GM19193 (cell line): ENCODE results near the gene INTU.

ENCODE experiments used
- POLR2A ChIP-seq: IDR thresholded peaks from 4 replicates; pipeline ENCODE4 v1.6.1; 2011; ENCODE audit not compliant: insufficient read depth, insufficient read length; ENCODE audit errors: extremely low read depth

The INTU gene

DNA sequence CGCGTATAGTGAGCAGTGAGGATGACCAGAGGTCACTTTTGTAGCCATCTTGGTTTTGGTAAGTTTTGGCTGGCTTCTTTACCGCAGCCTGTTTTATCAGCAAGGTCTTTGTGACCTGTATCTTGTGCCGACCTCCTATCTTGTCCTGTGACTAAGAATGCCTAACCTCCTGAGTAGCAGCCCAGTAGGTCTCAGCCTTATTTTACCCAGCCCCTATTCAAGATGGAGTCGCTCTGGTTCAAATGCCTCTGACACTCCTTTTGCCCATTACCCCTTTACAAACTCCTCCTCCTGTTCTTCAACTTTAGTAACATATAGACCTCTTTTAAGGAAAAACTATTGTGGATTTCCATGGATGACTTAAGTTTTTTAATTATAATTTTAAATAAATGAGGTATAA is 2.6 kb upstream of the INTU start:
- no peak for TF ChIP-seq POLR2A

DNA sequence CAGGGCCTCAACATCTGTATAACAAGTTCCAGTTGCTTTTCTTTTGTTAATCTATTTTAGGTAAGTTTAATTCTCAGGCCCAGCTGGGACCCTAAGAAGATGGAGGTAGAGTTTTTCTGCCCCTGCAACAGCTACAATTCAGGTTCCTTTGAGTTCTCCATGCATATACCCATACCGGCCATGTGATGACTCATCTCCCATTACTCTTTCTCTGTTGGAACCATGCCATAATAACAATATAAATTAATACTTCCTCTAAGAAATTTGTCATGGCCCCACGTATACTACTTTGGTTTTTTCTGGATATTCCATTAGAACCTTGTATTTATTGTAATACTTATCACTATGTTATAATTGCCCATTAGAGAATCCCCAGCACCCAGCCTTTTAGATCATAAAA is 1.3 kb upstream of the INTU start:
- TF ChIP-seq POLR2A = no peak

- TF ChIP-seq POLR2A = no peak
Measured at GRCh38 chr4:127634181-127634580, 1.4 kb downstream of the INTU start.

GRCh38 chr4:127641524-127641923 is 8.8 kb downstream of the INTU start:
- TF ChIP-seq POLR2A = no peak

GRCh38 chr4:127642169-127642568 is 9.4 kb downstream of the INTU start:
- TF ChIP-seq POLR2A = no peak

- no peak for TF ChIP-seq POLR2A
Measured at GRCh38 chr4:127643791-127644190, 11.0 kb downstream of the INTU start.

GRCh38 chr4:127648061-127648460 is 15.3 kb downstream of the INTU start:
- no peak for TF ChIP-seq POLR2A

DNA sequence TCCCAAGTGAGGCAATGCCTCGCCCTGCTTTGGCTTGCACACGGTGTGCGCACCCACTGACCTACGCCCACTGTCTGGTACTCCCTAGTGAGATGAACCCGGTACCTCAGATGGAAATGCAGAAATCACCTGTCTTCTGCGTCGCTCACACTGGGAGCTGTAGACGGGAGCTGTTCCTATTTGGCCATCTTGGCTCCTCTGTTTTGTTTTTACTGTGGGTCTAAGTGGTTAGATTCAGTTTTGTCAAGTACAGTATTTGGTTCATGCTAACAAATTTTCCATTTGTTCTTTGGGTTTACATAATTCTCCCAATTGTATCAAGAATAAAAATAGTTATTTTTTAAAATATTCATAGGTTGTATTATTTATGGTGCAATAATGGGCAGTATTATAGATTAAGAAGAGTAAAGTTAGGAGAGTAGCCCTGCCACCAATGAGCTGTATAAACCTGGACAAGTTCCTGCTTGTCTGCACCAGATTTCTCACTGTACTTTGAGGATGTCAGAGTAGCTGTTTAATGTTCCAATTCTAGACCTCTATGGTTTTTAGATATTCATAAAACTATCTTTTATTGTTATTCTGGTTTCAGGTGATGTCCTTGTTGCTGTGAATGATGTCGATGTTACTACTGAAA is 23.4 kb downstream of the INTU start:
- TF ChIP-seq POLR2A = no peak

- TF ChIP-seq POLR2A = no peak
Measured at GRCh38 chr4:127660284-127660885, 27.6 kb downstream of the INTU start.

DNA sequence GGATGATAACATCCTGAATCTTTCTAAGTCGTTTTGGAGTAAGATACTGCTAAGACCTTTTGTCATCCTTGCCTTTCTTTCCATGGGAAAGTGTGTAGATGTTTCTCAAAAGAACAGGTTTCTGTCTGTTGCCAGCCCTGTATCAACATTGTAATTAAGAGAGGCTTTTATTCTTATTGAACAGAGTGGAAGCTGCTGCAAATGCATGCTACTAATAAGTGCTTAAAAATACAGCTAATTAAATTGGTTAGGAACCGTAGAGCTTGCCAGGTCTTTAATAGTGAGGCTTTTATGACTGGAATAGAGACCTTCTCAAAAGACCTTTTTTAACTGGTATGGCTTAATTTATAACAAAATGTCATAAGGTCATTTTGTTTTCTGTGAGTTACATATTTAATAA is 34.4 kb downstream of the INTU start:
- TF ChIP-seq POLR2A = no peak

DNA sequence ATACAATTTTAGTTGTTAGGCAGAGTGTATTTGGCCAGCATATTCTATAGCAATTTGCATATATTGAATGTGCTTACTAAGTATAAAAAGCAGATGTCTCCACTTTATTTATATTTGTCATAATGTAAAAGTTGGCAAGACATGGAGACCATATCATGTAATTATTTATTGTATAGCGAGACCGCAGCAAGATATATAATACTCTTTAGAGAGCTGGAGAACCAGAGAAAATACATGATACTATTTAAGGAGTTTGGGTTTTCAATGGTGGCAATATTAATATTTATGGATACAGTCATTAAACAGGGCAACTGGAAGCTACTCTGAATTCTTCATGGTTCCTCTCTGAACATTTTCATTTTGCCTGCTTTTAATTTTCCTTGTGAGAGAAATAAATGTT is 35.0 kb downstream of the INTU start:
- TF ChIP-seq POLR2A = no peak

DNA sequence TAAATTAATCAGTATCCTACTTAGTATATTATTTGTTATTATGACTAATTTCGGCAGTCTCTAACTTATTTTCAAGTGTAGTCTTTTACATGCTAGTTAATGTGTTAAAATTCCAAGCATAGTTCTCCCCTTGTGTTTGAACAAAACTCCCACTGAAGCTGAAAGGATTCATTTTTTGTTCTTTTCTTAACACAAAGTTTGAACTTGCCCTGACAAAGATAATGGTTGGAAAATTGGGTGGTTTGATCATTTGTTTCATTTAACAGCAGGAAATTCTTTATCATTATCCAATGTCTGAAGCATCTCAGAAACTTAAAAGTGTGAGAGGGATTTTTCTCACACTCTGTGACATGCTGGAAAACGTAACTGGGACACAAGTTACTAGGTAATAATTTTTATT is 36.0 kb downstream of the INTU start:
- TF ChIP-seq POLR2A = no peak

DNA sequence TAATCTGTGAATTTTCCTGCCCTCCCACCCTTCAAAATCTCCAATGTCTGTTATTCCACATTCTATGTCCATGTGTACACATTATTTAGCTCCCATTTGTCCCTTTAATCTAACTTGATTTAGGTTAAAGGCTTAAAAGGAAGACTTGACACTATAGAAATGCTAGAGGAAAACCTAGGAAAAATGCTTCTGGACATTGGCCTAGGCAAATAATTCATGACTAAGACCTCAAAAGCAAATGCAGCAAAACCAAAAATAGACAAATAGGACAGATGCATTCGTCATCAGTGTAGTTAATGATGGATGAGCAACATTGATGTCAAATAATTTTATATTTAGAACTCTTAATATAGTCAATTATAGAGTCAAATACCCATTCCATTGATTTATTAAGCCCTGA is 36.9 kb downstream of the INTU start:
- no peak for TF ChIP-seq POLR2A

DNA sequence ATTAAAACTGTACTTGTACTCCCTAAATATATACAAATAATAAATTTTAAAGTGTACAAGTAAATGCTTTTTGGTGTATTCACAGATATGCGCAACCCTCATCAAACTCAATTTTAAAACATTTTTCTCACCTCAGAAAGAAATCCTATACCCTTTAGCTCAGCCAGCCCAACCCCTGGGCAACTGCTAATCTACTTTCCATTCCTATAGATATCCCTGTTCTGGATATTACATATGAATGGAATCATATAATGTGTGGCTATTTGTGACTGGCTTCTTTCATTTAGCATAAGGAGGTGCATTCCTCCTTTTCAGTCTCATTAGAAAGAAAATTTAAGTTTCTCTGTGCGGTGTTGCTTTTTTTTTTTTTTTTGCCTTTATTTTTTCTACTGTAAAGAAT is 39.4 kb downstream of the INTU start:
- TF ChIP-seq POLR2A = no peak

GRCh38 chr4:127685292-127685691 is 52.5 kb downstream of the INTU start:
- TF ChIP-seq POLR2A = no peak

DNA sequence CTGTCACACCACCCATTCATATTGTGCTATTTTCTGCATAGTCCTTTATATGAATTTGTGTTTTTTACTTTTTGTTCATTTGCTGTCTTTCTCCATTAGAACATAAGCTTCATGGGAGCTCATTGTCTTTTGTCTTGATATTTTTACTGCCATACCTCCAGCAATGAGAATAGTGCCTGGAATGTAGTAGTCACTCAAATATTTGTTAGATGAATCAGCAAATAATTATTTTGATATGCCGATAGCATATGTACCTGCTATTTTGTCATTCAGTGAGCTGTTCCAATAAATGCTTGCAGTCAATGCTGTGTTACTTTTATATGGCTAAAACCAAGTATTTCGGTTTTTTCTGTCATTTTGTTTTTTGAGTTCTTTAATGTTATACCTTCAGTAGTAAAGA is 53.9 kb downstream of the INTU start:
- TF ChIP-seq POLR2A = no peak

- TF ChIP-seq POLR2A = no peak
Measured at GRCh38 chr4:127687580-127687979, 54.8 kb downstream of the INTU start.
